TTC549 (cell line): ENCODE measurements around the gene HCFC1.

Source experiments
- FAIRE-seq: peaks from 2 replicates; lab custom pipeline; 2012; peaks lifted over from hg19 to GRCh38; lab: Jason Lieb, UNC

The HCFC1 gene

GRCh38 chrX:153971450-153972367 is at the start of gene HCFC1:
Gene HCFC1, minus strand, starts transcription at chrX:153971818. Its CDS starts 978 bp downstream, at chrX:153970840.
- FAIRE-seq: no peak

GRCh38 chrX:154021131-154021611 is 49.6 kb upstream of the HCFC1 start:
- FAIRE-seq: no peak

- FAIRE-seq: no peak
These were observed 49.0 kb upstream of the HCFC1 start for GRCh38 chrX:154020536-154021115.

- FAIRE-seq: no peak
These were observed 48.3 kb upstream of the HCFC1 start, which contains the start of gene IRAK1 for GRCh38 chrX:154019633-154020528. Gene IRAK1, minus strand, starts transcription at chrX:154019902. Its CDS starts 90 bp downstream, at chrX:154019812.

- FAIRE-seq: no peak
These were observed 47.5 kb upstream of the HCFC1 start for GRCh38 chrX:154019061-154019621.

- no peak for FAIRE-seq
These were observed 47.0 kb upstream of the HCFC1 start for GRCh38 chrX:154018518-154019060.

GRCh38 chrX:154017766-154018517 is 46.3 kb upstream of the HCFC1 start:
- FAIRE-seq: no peak

- no peak for FAIRE-seq
These were observed 44.9 kb upstream of the HCFC1 start for GRCh38 chrX:154016366-154017076.

- no peak for FAIRE-seq
These were observed 44.1 kb upstream of the HCFC1 start for GRCh38 chrX:154015581-154016264.

GRCh38 chrX:154014429-154015380 is 43.1 kb upstream of the HCFC1 start:
- FAIRE-seq: no peak

GRCh38 chrX:154013614-154014360 is 42.2 kb upstream of the HCFC1 start:
- no peak for FAIRE-seq

- FAIRE-seq: no peak
These were observed 41.4 kb upstream of the HCFC1 start for GRCh38 chrX:154013001-154013421.

GRCh38 chrX:154012336-154012991 is 40.8 kb upstream of the HCFC1 start:
- no peak for FAIRE-seq

- no peak for FAIRE-seq
These were observed 40.0 kb upstream of the HCFC1 start for GRCh38 chrX:154011376-154012335.

- no peak for FAIRE-seq
These were observed 38.9 kb upstream of the HCFC1 start for GRCh38 chrX:154010330-154011087.
